Measurements from ENCODE around the gene DIP2B.
A peak's percentile ranks its signal among the peaks of the same experiment; 100 is the strongest.

Gene DIP2B

DNA sequence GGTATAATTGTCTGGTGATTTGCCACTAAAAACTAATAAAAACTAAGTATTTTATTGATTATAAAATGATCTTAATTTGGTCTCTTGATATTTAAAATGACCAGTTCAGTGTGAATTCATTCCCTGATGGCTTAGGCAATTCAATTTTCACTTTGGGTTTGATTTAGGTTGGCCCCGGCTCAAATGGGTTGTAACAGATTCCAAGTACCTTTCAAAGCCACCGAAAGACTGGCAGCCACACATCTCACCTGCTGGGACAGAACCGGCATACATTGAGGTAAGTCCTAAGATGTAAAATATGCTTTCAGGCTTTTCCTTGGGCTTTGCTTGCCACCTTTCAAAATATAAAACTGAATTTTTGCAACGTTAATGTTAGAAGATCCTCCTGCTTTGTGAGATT lies 181.6 kb downstream of the DIP2B start:
- no peak for DNase-seq

DNA sequence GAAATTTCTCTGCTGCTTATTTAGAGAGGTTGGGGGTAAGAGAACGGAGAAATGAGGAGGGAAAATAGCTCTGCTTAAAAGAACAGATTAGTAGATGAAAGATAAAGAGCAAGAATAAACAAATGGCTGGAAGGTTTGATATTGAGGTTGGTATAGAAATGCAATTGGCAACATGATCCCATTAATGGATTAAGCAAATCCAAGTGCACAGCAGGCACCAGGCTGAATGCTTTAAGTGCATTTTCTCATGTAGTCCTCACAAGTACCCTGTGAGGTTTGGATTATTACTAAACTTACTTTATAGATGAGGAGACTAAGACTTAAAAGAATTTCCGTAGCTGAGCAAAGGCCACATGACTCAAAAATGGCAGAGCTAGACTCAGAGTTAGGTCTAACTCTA lies 182.2 kb downstream of the DIP2B start:
- no peak for DNase-seq

DNA sequence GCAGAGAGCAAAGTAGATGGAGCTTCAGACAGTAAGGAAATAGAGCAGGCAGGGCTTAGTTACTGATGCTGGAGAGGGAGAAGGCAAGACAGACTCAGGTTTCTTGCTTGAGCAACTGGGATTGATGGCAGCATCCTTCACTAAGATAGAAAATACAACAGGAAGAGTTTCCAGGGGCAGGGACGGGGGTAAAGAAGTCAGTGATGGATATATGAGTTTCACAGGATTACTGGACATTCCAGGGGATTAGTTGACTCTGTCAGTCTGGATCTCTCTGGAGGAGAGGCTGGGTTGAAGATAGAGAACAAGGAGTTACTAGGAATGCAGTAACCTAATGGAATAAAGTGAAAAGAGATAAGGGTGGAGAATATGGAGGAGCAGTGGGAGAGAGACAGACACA lies 184.7 kb downstream of the DIP2B start:
- DNase-seq: no peak

DNA sequence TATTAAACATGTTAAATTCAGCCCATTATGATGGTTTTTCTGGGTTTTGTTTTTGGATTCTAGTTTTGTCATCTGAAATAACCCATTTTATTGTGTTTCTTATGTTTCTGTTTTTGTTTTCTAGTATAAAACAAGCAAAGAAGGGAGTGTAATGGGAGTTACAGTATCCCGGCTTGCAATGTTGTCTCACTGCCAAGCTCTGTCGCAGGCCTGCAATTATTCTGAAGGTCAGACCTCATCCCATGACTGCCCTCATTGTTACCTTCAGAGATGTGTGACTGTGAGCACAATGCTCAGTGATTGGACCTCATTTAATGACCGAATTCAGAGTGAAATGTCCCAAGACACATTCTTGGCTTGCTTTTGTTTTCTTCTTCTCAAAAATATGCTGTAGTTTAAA lies 186.1 kb downstream of the DIP2B start:
- no peak for DNase-seq

DNA sequence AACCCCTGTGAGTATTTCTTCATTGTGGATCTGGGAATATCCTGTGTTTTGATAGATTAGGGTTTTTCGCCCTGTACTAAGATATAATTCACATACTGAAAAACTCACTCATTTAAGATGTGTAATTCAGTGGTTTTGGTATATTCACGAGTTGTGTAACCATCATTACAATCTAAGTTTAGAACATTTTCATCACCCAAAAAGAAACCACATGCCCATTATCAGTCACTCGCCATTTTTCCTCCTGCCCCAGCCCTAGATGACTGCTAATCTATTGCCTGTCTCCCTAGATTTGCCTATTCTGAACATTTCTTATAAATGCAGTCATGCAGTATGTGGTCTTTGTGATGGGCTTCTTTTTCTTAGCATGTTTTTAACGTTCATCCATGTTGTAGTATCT lies 191.2 kb downstream of the DIP2B start:
- DNase-seq: no peak

DNA sequence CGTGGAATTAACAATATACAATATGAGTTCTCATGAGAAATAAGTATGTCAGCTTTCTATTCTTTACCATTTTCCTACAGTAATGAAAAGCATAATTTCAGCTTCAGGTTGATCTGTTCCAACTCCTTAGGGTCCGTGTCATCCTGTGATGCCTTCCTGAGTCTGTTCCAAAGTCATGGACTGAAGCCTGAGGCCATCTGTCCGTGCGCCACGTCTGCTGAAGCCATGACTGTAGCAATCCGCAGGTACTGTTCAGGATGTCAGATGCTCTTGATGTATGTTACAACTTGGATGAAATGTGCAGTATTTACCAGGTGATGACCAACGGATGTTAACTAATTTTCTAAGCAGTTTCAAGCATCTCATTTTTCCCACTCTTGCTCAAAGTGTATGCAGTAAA lies 192.1 kb downstream of the DIP2B start:
- DNase-seq: no peak

DNA sequence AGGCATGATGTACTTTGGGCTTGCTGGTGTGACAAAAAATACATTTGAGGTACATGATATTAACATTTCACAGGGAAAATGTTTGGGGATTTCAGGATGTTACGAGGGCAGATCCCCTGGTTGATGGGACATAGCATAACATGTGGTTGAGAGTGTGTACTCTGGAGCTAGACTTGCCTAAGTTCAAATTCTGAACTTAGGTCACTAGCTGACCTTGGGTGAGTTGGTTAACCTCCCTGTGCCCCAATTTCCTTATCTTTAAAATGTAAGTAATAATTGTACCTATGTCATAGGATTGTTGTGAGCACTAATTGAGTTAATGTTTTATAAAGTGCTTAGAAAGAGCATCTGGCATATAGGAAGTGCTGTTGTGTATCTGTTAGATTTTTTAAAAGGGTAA lies 194.4 kb downstream of the DIP2B start:
- no peak for DNase-seq

DNA sequence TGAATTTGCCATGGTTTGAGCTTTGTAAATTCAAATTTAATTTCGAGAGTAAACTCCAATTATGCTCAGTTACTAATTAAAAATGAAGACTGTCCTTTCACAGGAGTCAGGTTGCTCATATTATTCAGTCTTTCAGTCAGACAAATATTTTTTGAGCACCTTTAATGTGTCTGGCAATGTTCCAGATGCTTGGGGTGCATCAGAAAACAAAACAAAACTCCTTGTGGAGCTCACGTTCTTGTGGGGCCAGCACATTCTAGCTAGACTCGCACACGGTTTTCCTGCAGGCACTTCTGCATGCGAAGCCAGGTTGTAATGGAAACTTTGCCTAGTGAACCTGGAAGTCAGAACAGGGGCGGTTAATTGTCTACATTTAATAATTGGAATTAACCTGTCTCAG lies 195.2 kb downstream of the DIP2B start:
- DNase-seq: no peak

DNA sequence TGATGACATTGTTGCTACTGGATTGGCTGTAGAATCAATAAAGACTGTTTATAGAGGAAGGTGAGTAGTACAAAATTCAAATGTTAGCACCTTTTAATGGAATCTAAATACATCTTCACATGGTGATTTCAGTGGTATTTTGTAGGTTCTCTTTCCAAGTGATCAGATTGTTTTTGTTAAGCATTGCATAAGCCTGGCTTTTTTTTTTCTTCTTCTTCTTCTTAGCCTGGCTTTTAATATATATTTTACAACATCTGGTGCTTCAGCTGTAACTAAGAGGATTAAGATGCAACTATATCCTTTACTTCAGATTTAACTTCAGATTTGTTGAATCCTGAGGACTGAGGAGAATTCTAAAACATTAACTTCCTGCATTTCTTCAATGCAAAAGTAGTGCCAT lies 201.8 kb downstream of the DIP2B start:
- DNase-seq: no peak

DNA sequence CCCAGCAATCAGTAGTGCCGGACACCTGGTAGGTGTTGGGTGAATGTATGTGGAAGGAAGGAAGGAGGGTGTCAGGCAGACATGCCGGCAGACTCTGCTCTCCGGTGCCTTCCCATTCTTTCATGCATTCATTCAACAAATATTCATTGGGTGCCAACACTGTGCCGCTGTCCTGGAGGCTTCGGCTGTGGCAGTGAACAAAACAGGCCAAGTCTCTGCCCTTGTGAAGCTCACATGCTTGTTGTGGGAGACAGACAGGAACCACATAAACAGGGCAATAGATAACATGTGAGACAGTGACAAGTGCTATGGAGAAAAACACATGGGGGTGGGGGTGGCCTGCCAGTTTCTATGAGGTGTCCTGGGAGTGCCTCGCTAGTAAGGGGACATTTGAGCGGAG lies 202.6 kb downstream of the DIP2B start:
- DNase-seq: no peak

DNA sequence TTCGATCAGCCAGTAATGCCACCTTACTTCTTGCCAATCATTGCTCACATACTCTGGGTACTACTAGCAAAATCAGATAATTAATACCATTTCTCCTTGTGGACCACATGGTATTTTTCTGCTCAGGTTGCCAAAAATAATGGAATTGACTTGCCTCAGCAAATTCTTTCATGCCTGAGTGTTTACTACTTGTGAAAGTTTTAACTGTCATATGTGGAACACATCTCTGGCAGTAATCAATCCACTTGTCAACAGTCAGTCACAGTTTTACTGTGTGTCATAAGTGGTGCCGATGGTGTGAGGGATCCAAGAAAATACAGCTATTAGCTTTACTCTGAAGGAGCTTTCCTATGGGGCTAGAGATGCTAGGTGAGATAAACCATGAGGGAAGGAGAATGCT lies 203.8 kb downstream of the DIP2B start:
- DNase-seq: no peak

DNA sequence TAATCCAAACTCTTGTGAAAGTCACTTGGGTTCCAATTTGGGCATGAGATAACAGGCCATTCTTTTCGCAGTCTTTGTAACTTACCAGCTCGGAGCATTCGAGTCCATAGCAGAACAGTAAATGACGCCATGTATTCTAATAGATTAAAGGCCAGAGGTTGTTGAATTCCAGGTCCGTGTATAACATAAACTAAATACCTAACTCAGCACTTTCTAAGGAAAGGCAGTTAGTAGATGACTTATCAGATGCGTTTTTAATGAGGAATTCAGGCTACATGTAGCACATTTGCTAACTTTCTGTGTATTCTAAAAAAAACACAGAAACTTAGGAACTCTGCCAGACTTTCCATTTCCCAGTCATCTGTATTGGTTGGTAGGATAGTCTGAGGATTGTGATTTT lies 206.3 kb downstream of the DIP2B start:
- no peak for DNase-seq

DNA sequence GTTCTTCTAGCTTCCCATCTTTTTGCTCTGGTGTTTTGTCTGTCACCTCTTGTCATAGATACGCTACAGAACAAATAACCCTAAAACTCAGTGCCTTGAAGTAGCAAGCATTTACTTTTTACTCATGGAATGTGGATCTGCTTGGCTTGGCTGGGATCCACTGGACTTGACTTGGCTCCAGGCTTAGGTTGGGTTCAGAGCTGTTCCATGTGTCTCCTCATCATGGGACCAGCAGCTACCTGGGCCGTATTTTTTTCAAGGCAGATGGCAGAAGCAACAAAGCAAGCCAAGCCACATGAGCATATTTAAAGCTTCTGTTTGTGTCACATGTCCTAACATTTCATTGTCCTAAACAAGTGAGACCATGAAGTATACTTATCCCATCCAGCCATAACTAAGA lies 210.4 kb downstream of the DIP2B start:
- DNase-seq: no peak

DNA sequence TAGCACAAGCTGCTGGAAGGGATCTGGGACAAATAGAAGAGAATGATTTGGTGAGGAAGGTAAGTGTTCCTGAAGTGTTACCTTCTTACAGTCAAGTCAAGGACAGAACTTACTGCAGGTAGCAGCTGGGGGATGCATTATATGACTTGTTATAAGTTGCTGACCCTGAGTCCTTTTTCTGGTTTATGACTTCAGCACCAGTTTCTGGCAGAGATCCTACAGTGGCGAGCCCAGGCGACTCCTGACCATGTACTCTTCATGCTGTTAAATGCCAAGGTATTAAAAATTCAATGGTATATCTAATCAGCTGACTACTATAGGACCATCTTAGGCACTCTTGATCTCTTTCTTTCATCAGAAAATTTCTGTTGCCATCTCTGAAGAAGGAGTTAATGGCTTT lies 214.0 kb downstream of the DIP2B start:
- no peak for DNase-seq

DNA sequence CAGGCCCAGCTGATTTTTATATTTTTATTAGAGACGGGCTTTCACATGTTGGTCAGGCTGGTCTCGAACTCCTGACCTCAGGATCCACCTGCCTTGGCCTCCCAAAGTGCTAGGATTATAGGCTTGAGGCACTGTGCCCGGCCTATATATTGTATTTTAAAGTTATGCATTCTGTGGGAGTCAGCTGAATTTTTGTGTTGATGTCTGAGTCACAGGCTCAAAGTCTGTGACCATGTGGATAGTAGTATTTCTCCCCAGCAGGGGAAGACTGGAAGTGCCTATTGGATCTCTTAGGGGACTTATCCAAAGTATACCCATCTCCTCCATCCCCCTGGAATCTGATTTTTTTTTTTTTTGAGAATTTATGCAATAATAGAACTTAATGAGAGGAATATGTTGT lies 215.3 kb downstream of the DIP2B start:
- DNase-seq: no peak

DNA sequence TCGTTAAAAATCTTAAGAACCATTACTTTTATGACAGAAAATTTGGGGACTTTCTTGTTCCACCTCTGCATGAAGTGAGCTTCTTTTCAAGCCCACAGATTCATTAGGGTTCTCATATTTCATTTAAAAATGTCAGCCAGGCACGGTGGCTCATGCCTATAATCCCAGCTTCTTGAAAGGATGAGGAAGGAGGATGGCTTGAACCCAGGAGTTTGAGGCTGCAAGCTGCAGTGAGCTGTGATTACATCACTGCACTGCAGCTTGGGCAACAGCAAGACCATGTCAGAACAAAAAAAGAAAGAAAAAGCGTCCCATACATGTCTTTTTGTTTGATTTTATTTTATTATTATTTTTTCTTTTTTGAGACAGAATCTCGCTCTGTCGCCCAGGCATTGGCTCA lies 215.7 kb downstream of the DIP2B start:
- DNase-seq: no peak

DNA sequence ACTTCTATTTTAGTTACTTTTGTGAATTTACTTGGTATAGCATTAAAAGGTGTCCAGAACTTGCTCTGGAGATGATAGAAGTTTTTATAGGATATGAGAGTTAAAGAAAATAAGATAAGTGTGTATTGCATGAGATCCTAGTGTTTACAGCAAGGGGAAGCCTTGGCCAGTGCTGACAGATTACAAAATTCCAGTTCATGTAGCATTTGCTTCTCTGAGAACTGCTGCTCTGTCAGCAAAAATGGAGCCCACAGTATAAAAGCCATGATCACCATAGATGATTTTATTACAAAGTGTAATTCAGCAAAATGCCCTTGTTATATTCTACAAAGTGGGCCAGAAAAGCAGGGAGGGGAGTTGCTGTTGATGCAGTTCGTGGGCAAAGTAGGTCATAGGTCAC lies 219.1 kb downstream of the DIP2B start:
- DNase-seq: no peak

DNA sequence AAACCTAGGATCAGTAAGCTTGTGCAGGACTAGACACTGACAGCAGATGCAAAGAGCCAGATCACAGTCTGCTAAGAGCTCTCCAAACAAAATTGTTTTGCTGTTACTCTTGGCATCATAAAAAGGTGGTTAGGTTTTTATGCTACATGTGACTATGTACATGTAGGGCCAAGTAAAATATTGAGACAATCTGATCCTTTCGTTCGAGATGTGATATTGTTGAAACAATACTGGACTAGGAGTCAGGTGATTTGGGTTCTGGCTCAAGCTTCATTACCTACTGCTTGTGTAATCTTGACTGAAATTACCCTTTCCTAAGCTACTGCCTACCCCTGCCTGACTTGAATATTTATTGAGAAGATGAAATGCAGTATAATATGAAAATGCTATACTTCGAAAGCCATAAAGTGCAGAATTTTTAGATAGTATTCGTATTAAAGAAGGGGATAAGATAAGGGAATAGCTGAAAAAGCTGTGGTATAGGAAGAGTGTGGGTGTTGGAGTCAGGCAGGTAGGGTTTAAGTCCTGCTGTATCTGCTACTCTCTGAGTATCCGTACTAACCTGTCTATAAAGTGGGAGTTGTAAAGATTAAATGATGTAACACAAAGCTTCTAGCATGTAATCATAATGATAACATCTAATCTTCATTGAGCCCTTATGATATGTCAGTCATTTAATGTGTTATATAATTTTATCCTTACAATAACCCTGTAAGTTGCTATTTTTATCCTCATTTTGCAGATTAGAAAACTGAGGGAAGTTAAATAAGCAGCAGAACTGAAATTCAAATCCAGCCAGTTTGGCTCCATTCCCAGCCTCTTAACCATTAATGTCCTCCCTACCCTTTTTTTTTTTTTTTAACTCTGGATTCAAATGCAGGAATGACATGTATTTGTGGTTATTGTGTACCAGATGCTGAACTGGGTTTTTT lies 220.5 kb downstream of the DIP2B start:
- no peak for DNase-seq

DNA sequence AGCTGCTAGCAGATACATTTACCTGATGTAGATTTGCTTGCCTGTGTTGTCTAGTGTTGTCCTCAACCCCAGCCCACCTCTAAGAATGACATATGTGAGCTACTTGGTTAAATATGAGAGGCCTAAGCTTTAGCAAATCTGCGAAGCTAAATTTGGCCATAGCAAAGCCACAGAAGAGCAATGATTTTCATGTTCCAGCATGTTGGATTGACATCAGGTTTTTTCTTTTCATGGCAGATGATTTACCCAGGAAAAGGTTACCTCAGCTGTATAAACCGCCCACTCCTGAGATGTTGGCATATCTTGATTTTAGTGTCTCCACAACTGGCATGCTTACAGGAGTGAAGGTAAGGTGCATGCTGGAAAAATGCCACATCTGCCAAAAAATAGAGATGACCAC lies 222.7 kb downstream of the DIP2B start:
- DNase-seq: no peak

DNA sequence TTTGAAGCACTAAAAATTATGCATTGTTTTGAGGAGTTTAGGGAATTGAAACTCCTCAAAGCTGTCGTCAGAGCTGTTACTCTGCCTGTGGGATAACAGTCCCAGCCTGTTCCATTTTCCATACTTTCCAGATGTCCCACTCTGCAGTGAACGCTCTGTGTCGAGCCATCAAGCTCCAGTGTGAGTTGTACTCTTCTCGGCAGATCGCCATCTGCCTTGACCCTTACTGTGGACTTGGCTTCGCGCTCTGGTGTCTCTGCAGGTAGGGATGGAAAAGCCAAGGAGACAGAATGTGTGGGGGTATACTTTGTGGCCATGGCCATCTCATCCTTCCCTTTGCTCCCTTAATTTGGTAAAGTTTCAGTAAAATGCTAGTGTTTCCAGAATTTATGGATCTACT lies 223.6 kb downstream of the DIP2B start:
- no peak for DNase-seq

DNA sequence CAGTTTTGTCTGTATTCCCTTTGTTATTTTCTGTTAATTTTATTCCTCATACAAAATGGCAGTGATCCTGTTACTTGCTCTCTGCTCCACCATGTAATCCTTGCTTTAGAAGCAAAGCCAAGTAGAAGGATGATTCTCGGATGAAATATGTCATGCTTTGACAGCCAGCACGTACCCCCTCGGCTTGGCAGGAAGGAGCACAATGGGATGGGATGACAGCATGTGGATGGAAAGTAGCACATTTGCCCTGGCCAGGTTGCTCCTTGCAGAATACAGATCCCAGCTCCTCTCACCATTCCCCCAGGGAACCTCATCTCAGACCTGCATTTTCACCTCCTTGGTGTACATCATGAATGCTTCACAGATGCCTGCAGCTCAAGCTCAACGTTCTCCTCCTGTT lies 224.1 kb downstream of the DIP2B start:
- DNase-seq: no peak

DNA sequence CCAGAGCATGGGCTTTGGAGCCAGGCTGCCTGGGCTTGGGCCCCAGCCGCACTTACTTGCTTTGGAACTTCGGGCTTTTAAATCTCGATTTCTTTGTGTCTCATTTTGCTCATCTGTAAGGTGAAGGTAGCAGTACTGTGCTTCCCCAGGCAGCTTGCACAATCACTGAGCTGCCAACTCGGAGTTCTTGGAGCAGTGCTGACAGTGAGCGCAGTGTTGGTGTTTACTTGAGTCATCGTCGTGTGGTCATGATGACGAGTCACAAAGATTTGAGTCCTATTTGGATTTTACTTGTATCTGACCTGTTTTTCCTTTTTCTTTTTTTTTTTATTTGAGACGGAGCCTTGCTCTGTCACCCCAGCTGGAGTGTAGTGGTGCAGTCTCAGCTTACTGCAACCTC lies 227.8 kb downstream of the DIP2B start:
- no peak for DNase-seq

DNA sequence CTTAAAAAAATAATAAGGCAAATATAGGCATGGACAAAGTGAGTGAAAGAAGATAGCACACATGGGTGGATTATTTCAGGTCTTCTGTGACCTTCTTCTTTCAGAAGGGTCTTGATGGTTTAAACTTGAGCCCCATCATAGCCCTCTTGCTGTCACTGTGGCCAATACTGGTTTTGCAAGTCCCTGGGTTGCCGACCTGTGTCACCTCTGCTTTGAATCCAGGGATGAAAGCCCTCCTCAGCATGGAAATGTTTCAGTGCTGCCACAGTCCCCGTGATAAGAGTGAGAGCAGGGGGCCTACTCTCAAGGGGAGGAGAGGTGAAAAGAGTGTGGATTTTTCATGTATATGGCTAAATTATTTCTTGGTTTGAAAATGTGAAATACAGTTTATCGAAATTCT lies 228.9 kb downstream of the DIP2B start:
- DNase-seq: no peak

DNA sequence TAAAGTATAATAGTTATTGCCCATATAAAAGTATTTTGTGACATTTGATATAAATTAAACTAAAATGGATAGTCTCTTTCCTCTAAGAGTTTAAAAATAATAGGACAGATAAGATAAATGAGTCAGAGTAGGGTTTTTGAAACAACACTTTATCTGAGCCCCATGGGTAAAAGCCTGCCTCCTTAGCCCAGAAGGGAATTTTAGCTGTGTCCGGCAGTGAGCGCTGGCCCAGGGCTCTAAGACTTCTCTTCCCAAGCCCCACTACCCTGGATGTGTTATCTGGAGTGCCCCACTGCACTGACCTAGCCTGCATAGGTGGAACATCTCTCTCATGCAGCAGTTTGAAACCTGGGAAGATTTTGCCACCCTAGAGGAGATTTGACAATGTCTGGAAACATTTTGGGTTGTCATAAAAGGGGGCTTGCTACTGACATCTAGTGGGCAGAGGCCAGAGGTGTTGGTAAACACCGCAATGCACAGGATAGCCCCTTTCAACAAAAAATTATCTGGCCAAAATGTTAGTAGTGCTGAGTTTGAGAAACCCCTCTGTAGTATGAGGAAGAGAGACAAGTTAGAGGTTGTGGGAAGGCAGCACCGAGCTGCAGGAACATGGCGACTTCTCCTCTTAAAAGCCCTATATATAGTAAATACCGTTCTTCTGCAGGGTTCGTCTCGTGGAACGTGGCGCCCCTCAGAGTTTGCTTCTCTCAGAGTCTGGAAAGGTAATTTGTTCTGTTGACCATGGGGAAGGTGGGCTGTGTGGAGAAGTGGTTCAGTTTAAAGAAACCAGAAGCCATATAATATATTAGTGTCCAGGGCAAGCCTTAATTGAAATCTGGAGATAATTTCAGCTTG lies 229.9 kb downstream of the DIP2B start:
- peak in 1 of 2 donors; percentile 6 for DNase-seq

Data from stimulated activated CD4-positive, alpha-beta T cell treated with anti-CD3 and anti-CD28 coated beads, Interleukin-2, amount 100 ng/mL, for 48 hours (primary cell).